NT2/D1 (cell line): ENCODE results near the gene TCEAL2.

Experiments
- SUZ12 ChIP-seq: IDR thresholded peaks from 2 replicates; pipeline ENCODE4 v1.6.1; 2011; ENCODE audit not compliant: insufficient read length, insufficient read depth; ENCODE audit errors: extremely low read depth
- YY1 ChIP-seq: IDR thresholded peaks from 2 replicates; pipeline ENCODE4 v1.6.1; 2011; ENCODE audit not compliant: insufficient read length, insufficient read depth
- ZNF274 ChIP-seq: IDR thresholded peaks from 2 replicates; pipeline ENCODE4 v1.6.1; 2011; ENCODE audit warnings: mild to moderate bottlenecking, low read depth, low read length

DNA sequence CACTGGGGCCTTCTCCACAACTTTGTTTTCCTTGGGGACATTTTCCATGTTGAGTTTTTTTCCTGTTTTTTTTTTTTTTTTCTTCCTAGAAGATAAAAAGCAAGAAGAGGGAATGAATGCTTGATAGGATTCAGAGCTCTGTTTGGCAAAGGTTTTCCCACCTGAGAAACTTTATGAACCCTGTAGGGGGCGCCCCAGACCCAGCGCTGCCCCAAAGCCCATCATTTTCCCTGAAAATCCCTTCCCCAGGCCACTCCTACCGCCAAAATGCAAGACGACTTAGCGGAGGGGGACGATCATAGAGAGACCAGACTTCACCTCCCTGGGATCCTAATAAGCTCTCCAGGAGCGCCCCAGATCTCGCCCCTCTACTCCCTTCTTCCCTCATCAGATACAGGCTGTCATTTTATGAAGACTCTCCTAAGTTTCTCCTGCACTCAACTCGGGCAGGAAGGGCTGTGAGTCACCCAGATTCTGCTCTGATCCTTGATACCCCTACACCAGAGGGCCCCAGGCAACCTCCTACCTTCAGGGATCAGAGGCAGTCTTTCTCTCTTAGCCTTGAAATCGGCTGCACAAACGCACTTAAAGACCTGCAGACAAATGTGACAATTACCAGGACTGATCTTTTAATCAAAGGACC, 28.9 kb downstream of the TCEAL2 start:
- TF ChIP-seq YY1: no peak
- TF ChIP-seq ZNF274: no peak
- TF ChIP-seq SUZ12: no peak
